Fibroblast of skin of right quadriceps (primary cell): ENCODE results near the gene CNTNAP2.

Experiments
- DNase-seq: peaks from one replicate; pipeline ENCODE4 v3.0.0-alpha.2; 2013

CNTNAP2 gene

GRCh38 chr7:148079206-148080080 lies 1962.8 kb downstream of the CNTNAP2 start:
- DNase-seq: no peak

- peak; percentile 55 for DNase-seq
Observed at GRCh38 chr7:148083448-148083847, 1966.8 kb downstream of the CNTNAP2 start.

DNA sequence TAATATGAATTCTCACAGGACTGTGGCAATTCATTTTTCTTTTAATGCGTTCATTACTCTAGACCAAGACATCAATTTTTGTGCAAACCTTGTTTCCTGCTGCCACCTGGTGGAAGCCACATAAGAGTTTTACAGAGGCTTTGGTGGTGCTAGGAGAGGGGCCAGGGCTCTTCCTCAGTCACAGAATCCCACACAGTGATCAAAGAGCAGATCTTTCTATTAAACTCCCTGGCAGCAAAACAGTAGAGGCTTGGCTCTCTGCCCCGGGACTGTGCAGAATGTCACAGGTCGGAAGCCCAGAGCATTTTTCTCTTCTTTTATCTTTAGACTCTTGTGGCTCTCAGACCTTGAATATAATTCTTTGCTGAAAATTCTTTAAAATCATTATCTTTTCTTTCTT lies 1967.5 kb downstream of the CNTNAP2 start:
- DNase-seq: peak; percentile 68

DNA sequence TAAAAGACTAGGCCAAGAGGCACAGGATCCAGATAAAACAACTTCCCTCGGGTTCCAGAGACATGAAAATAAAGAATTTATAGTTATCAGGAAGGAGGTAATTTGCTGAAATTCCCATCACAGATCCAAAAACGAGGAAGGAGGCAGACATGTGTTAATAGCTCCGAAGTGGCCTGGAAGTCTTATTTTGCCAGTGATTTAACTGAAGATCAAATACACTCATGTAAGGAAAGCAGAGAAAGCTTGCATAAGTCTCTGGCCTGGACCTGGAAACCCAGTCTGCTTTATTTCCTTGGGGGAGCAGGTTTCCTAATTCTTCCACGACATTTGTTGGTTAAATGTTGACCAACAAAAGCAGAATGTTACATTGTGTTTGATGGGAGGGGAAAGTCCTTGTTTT lies 1975.3 kb downstream of the CNTNAP2 start:
- DNase-seq: no peak

DNA sequence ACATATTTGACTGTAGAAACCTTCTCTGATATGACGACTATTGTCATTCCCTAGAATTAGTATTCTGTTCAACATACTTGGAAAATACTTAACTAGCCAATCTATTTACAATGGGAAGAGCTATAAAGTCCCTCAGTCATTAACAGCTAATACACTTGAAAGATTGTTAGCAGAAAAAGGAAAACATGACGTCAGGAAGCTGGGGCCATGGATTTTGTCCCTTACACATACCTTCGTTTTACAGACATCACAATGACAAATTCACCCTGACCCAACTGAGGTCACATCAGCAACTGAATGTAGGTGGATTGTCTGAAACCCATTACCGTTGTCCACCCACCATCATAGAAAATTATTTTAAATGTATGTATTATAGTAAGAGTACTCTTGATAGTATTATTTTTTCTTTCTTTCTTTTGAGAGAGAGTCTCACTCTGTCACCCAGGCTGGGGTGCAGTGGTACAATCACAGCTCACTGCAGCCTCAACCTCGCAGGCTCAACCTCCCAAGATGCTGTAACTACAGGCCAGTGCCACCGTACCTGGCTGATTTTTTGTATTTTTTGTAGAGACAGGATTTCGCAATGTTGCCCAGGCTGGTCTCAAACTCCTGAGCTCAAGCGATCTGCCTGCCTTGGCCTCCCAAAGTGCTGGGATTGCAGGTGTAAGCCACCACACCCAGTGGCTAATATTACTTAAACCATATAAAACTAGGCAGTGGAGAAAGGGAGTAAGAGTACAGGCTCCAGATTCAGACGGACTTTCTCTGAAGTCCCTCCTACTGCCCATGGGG lies 1977.0 kb downstream of the CNTNAP2 start:
- no peak for DNase-seq

DNA sequence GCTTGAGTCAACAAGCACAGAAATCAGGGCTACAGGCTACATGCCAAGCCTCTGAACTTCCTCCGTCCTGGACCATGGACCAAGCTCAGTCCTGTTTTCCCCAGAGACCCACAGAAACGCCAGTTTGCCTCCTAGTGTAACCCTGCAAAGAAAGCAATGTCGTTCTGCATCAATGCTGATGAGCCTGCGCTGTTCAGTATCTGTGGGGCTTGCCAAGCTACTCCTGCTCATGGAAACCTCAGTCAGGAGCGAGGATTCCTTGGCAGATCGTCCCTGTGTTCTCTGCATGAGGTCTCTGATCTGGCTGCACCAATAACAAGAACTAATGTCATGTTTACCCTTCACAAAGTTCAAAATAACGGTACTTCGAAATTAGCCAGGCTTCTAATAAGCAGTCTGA lies 1978.5 kb downstream of the CNTNAP2 start:
- no peak for DNase-seq

GRCh38 chr7:148104136-148104716 lies 1987.6 kb downstream of the CNTNAP2 start:
- no peak for DNase-seq

- no peak for DNase-seq
Observed at GRCh38 chr7:148104924-148105323, 1988.3 kb downstream of the CNTNAP2 start.

DNA sequence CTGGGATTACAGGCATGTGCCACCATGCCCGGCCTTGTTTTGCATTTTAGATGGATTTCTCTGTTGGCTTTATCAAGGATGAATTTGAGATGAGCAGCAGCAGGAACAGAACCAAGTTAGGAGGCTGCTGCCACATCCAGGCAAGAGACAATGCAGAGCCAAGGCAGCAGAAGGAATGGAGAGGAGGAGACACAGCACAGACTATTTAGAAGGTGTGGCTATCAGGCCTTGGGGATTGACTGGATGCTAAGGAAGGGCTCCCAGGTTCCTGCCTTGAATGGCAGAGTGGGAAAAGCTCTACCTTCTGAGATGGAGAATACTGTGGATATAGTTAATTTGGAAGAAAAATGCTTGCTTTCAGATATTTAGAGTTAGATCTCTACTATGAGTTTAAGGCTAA lies 1989.3 kb downstream of the CNTNAP2 start:
- DNase-seq: no peak

GRCh38 chr7:148107443-148108127 lies 1991.0 kb downstream of the CNTNAP2 start:
- DNase-seq: no peak

GRCh38 chr7:148108381-148108780 lies 1991.8 kb downstream of the CNTNAP2 start:
- DNase-seq: no peak

- DNase-seq: no peak
Observed at GRCh38 chr7:148110097-148110868, 1993.7 kb downstream of the CNTNAP2 start.

DNA sequence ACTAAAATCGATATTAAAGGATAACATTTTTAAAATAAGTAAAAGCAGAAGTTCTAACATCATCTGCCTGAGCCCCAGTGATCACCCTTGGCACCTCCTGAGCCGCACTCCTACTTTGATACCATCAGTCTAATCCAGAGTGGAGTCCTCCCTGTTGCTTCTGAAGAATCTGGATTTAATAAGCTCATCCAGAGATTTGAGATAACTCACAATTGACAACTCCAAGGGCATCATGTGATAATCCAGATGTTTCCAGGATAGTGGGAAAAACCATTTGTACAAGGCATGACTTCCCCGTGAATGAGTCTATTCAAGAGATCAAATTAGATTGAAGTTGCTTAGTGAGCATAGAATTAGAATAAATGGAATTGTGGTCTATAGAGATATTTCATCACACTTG lies 1998.2 kb downstream of the CNTNAP2 start:
- DNase-seq: no peak

DNA sequence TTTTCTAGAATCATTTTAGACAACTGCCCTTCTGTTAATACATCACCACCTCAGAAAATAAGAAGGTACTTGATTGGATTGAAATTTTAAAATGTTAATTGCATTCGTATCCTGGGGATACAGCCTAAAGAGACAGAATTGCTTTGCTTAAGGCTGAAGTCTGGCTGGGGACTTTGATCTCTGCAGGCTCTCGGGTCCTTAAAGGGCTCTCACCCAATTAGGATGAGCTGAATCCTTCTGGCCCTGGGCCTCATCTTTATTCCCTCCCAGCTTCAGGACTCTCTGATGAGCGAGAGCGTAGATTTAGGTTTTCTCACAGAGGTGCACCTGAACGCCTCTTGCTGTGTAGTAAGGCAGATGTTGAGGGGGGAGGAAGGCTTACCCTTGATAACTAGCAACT lies 1998.7 kb downstream of the CNTNAP2 start:
- no peak for DNase-seq

GRCh38 chr7:148116195-148116594 lies 1999.6 kb downstream of the CNTNAP2 start:
- no peak for DNase-seq

DNA sequence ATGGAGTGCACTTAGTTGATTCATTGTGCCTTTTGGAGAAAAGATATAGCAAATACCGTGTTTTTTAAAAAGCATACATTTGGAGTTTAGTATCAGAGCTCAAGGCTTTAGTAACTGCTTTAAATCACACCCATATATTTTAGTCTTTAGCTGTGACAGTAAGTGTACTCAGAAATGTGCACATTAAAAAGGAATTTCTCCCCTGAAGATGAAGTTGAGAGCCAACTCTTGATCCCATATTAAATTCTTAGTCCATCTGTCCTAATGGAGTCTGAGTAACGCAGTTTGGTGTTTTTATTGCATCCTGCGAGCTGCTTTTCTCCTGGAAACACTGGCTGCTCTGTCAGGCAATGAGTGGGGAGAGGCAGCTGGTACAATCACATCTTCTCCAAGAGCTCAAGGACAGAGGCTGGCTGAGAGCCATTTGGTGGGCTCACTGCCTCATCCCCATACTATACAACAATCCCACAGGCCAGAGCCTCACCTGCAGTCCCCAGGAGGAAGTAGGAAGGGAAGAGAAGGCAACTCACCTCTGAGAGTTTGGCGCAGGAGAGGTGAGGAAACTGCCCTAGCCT lies 2000.3 kb downstream of the CNTNAP2 start:
- DNase-seq: no peak

- no peak for DNase-seq
Observed at GRCh38 chr7:148118371-148118770, 2001.8 kb downstream of the CNTNAP2 start.

GRCh38 chr7:148121401-148121800 lies 2004.8 kb downstream of the CNTNAP2 start:
- peak; percentile 2 for DNase-seq

- no peak for DNase-seq
Observed at GRCh38 chr7:148121847-148122246, 2005.2 kb downstream of the CNTNAP2 start.

DNA sequence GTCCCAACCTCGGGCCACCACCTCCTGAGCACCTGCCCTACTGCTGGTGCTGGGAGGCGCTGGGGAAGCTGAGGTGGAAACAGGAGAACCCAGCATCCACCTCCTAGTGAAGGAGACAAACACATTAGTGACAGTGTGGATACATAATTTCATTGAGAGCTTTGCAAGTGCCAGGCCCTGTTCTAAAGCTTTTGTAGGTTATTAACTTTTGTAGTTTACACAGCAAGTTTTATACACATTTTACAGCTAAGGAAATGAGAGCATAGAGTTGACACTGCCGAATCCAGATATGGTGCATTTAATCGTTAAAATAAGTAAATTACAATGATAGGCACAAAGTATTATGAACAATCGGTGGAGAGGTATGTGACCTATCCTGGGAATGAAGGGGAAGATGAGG lies 2007.9 kb downstream of the CNTNAP2 start:
- DNase-seq: no peak

DNA sequence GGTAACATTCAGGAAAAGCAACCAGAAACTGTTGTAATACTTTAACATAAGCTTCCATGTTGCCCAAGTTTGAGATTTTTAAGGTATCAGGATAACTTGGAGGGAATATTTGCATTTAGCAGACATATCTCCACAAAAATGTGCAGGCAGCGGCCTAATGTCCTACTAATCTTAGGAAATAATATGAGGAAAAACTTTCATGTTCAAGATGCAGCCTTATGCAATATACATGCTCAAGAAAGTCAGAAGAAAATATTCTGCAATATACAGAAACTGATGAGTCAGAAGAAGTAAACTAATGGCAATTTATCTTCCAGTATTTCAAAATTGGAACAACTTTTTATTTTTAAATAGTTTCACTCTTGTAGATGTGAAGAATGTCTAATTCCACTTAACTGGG lies 2010.8 kb downstream of the CNTNAP2 start:
- DNase-seq: no peak

- no peak for DNase-seq
Observed at GRCh38 chr7:148129023-148129422, 2012.4 kb downstream of the CNTNAP2 start.
